Measurements from ENCODE around the gene EPYC. TPM values are rescaled to one million over a fixed set of nuclear protein-coding genes. Genes with fewer than 3 reads are reported as not detected.

The EPYC gene
- total RNA-seq, 1 donor from 2014 or later: 0.39 TPM

DNA sequence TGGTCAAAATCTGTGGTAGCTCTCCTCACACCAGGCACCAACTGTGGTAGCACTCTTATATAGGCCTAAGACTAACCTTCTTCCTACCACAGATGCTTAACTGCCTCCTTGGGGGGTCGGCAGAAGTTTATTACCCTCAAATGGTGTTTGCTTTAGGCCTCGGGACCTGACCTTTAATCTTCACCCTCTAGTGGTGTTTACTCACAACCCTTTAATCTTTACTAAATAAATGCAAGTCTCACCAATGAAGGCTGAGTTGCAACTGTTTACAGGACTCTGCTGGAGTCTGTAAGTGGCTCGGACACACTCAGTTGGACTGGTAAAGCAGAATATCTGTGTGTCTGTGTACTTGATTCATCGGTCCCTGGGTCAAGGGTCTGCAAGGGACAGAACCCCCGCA, 79.2 kb downstream of the EPYC start:
- H3K9me3 ChIP-seq (ENCODE audit: insufficient read depth, low read depth, low read length): no peaks in the 10 kb centered on the region
- Mint-ChIP-seq H3K27ac (ENCODE audit: unreplicated experiment) (no peak overlapping the region), H3K4me1 (ENCODE audit: low read depth, unreplicated experiment) (no peaks in the 10 kb centered on the region), H3K4me3 (ENCODE audit: unreplicated experiment) (no peak overlapping the region), H3K9me3 (ENCODE audit: unreplicated experiment) (peaks cover 8% of the 10 kb centered on the region), H3K36me3 (ENCODE audit: low read depth, unreplicated experiment) (no peaks in the 10 kb centered on the region), H3K27me3 (ENCODE audit: low read depth, unreplicated experiment) (no peaks in the 10 kb centered on the region)
- no peak overlapping the region for H3K4me2 ChIP-seq (ENCODE audit: low read length)
- H3K79me2 ChIP-seq (ENCODE audit: insufficient read depth, low read length): no peaks in the 10 kb centered on the region
- DNase-seq (ENCODE audit: low read depth) (no peak), FAIRE-seq (no peak)
- H4K20me1 ChIP-seq (ENCODE audit: insufficient read depth, low read length): no peaks in the 10 kb centered on the region
- H3K4me3 ChIP-seq (ENCODE audit: insufficient read depth, low read depth, low read length): no peak overlapping the region
- H3K27me3 ChIP-seq (ENCODE audit: insufficient read depth, low read length): no peaks in the 10 kb centered on the region
- TF ChIP-seq CTCF (IDR thresholded peaks at IDR 0.05; ENCODE audit: insufficient read depth, low read depth, low read length) (no peak), EZH2 (IDR thresholded peaks at IDR 0.05; ENCODE audit: insufficient read depth, low read length) (no peak)
- H3K4me1 ChIP-seq (ENCODE audit: insufficient read depth, low read length): peaks cover 4% of the 10 kb centered on the region
- no peak overlapping the region for H2AFZ ChIP-seq (ENCODE audit: low read depth, low read length)
- H3K36me3 ChIP-seq (ENCODE audit: insufficient read depth, low read length): no peaks in the 10 kb centered on the region
- no peak overlapping the region for H3K9ac ChIP-seq (ENCODE audit: low read length)
- H3K27ac ChIP-seq (ENCODE audit: low read depth, low read length): no peak overlapping the region

DNA sequence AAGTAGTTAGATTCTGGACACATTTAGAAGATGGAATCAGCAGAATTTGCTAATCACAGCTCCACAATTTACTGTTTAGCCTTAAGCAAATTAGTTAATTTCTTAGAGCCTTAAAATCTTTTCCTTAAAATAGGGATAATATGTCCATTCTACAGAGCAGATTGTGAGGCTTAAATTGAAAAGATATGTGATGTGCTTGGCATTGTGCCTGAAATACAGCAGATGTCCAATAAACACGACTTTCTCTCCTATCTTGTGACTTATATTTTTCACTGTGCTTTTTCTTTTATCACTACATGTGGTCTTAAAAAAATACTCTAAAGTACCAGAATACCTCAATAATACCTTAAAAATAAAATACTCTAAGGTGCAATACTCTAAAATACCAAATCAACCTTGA, 80.4 kb downstream of the EPYC start:
- no peaks in the 10 kb centered on the region for H3K36me3 ChIP-seq (ENCODE audit: insufficient read depth, low read length)
- Mint-ChIP-seq H3K27ac (ENCODE audit: unreplicated experiment) (no peak overlapping the region), H3K4me1 (ENCODE audit: low read depth, unreplicated experiment) (no peaks in the 10 kb centered on the region), H3K4me3 (ENCODE audit: unreplicated experiment) (no peak overlapping the region), H3K36me3 (ENCODE audit: low read depth, unreplicated experiment) (no peaks in the 10 kb centered on the region), H3K9me3 (ENCODE audit: unreplicated experiment) (peaks cover 4% of the 10 kb centered on the region), H3K27me3 (ENCODE audit: low read depth, unreplicated experiment) (no peaks in the 10 kb centered on the region)
- FAIRE-seq (peak; percentile 20), DNase-seq (ENCODE audit: low read depth) (no peak)
- no peak overlapping the region for H3K27ac ChIP-seq (ENCODE audit: low read depth, low read length)
- no peak overlapping the region for H3K9ac ChIP-seq (ENCODE audit: low read length)
- no peak overlapping the region for H3K4me3 ChIP-seq (ENCODE audit: insufficient read depth, low read depth, low read length)
- no peaks in the 10 kb centered on the region for H4K20me1 ChIP-seq (ENCODE audit: insufficient read depth, low read length)
- peaks cover 4% of the 10 kb centered on the region for H3K4me1 ChIP-seq (ENCODE audit: insufficient read depth, low read length)
- TF ChIP-seq EZH2 (IDR thresholded peaks at IDR 0.05; ENCODE audit: insufficient read depth, low read length): no peak
- no peak for TF ChIP-seq CTCF (IDR thresholded peaks at IDR 0.05; ENCODE audit: insufficient read depth, low read depth, low read length)
- no peaks in the 10 kb centered on the region for H3K79me2 ChIP-seq (ENCODE audit: insufficient read depth, low read length)
- no peak overlapping the region for H3K4me2 ChIP-seq (ENCODE audit: low read length)
- no peaks in the 10 kb centered on the region for H3K27me3 ChIP-seq (ENCODE audit: insufficient read depth, low read length)
- no peak overlapping the region for H2AFZ ChIP-seq (ENCODE audit: low read depth, low read length)
- no peaks in the 10 kb centered on the region for H3K9me3 ChIP-seq (ENCODE audit: insufficient read depth, low read depth, low read length)

GRCh38 chr12:90922145-90922627, 82.6 kb downstream of the EPYC start:
- Mint-ChIP-seq H3K36me3 (ENCODE audit: low read depth, unreplicated experiment) (no peaks in the 10 kb centered on the region), H3K27ac (ENCODE audit: unreplicated experiment) (no peak overlapping the region), H3K27me3 (ENCODE audit: low read depth, unreplicated experiment) (no peaks in the 10 kb centered on the region), H3K4me3 (ENCODE audit: unreplicated experiment) (no peak overlapping the region), H3K9me3 (ENCODE audit: unreplicated experiment) (no peaks in the 10 kb centered on the region), H3K4me1 (ENCODE audit: low read depth, unreplicated experiment) (no peaks in the 10 kb centered on the region)
- H3K27ac ChIP-seq (ENCODE audit: low read depth, low read length): peak overlapping the region; percentile 57
- peak overlapping the region; percentile 3 for H3K4me2 ChIP-seq (ENCODE audit: low read length)
- no peak overlapping the region for H2AFZ ChIP-seq (ENCODE audit: low read depth, low read length)
- no peaks in the 10 kb centered on the region for H3K9me3 ChIP-seq (ENCODE audit: insufficient read depth, low read depth, low read length)
- H3K4me3 ChIP-seq (ENCODE audit: insufficient read depth, low read depth, low read length): no peak overlapping the region
- peaks cover 4% of the 10 kb centered on the region for H3K4me1 ChIP-seq (ENCODE audit: insufficient read depth, low read length)
- H3K79me2 ChIP-seq (ENCODE audit: insufficient read depth, low read length): no peaks in the 10 kb centered on the region
- H4K20me1 ChIP-seq (ENCODE audit: insufficient read depth, low read length): no peaks in the 10 kb centered on the region
- FAIRE-seq (no peak), DNase-seq (ENCODE audit: low read depth) (peak; percentile 67)
- no peak overlapping the region for H3K9ac ChIP-seq (ENCODE audit: low read length)
- H3K27me3 ChIP-seq (ENCODE audit: insufficient read depth, low read length): no peaks in the 10 kb centered on the region
- no peaks in the 10 kb centered on the region for H3K36me3 ChIP-seq (ENCODE audit: insufficient read depth, low read length)
- TF ChIP-seq EZH2 (IDR thresholded peaks at IDR 0.05; ENCODE audit: insufficient read depth, low read length) (no peak), CTCF (IDR thresholded peaks at IDR 0.05; ENCODE audit: insufficient read depth, low read depth, low read length) (no peak)
